Endothelial cell of hepatic sinusoid (primary cell): ENCODE measurements around the gene CH25H.
"Not testable (repeated sequence)": the region's sequence is repeated elsewhere in the genome, so short reads cannot be mapped to it uniquely, and the experiment has no call there.

Experiments
- in situ Hi-C: cut with HindIII; loops from 2 replicates; pipeline ENCODE4 v1.10.0; 2017; ENCODE audit warnings: low sequenced_read_pairs

The CH25H gene

GRCh38 chr10:89204621-89205185 is 2.4 kb downstream of the CH25H start:
- in situ Hi-C loops, result loop anchor here (5.0 to 10.0 kb wide), 2 partner anchors 267 to 360 kb away; no protein-coding TSS in a partner anchor

- in situ Hi-C loops, result loop anchor here (10.0 kb wide), 1 partner anchor 358 kb away; no protein-coding TSS in a partner anchor
These were observed 3.9 kb downstream of the CH25H start for GRCh38 chr10:89203237-89203636.

GRCh38 chr10:89202033-89202425 is 5.1 kb downstream of the CH25H start:
- in situ Hi-C loops, result loop anchor here (10.0 kb wide), 1 partner anchor 357 kb away; no protein-coding TSS in a partner anchor

- in situ Hi-C loops, result loop anchor here (10.0 kb wide), 1 partner anchor 357 kb away; no protein-coding TSS in a partner anchor
These were observed 5.6 kb downstream of the CH25H start for GRCh38 chr10:89201345-89202032.

DNA sequence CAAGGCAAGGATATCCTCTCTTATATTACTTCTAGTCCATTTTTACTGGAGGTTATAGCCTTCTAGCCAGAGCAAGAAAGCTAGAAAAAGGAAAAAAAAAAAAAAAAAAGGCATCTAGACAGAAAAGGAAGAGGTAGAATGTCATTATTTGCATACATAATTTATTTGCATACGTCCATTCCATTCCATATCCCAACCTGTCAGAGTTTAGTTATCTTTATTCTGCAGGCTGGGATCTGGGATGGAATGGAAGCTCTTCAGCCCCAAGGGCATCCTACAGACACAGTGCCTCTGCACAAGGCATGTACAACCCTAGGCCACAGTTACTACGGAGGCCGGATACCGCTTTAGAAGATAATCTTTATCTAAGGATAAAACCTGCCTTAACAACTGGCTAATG is 9.6 kb downstream of the CH25H start:
- in situ Hi-C loops, result no loop called here

DNA sequence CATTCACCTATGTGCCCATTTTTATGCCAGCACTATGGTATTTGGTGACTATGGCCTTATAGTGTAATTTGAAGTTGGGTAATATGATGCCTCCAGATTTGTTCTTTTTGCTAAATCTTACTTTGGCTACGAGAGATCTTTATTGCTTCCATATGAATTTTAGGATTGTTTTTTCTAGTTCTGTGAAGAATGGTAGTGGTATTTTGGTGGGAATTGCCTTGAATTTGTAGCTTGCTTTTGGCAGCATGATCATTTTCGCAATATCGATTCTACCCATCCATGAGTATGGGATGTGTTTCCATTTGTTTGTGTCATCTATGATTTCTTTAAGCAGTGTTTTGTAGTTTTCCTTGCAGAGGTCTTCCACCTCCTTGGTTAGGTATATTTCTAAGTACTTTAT is 15.8 kb downstream of the CH25H start:
- in situ Hi-C loops, result not testable (repeated sequence)

GRCh38 chr10:89189211-89189734 is 17.8 kb downstream of the CH25H start:
- in situ Hi-C loops, result no loop called here

DNA sequence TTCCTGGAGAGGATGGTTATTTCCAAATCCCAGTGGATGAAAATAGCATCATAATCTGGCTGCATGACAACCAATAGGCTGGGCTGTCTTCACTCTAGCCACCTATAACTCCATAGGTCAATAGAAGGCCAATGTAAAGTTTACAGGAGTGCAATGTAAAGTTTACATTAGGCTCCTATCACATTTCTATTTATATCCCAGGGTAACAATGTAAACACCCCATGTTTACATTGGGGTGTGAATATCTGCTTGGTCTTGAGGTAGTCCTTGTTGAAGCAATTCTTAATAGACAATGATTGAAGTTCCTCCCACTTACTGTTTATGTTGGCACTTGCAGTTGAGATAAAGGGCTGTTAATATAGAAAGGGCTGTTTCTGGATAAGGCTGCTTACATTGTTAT is 21.5 kb downstream of the CH25H start:
- in situ Hi-C loops, result no loop called here

- in situ Hi-C loops, result loop anchor here (5.0 kb wide), 1 partner anchor 33 kb away; no protein-coding TSS in a partner anchor
These were observed 22.5 kb downstream of the CH25H start for GRCh38 chr10:89184638-89185037.

DNA sequence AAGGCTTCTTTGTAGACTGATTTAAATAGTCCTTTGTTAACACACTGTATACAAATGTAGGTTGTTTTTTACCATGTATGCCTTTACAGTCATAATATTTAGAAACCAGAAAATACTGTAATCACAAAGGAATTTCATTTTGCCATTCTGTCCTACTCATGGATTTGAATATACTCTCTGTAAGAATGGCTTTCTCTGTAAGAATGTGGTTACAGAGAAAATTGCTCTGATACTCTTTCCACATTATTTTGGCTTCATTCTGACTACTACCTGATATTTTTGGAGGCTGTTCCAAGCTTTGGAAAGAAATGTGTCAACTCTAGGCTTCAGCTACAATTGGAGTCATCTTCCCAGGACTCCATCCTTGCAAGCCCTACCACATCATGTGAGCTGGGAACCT is 23.5 kb downstream of the CH25H start:
- in situ Hi-C loops, result loop anchor here (5.0 kb wide), 1 partner anchor 34 kb away; no protein-coding TSS in a partner anchor

DNA sequence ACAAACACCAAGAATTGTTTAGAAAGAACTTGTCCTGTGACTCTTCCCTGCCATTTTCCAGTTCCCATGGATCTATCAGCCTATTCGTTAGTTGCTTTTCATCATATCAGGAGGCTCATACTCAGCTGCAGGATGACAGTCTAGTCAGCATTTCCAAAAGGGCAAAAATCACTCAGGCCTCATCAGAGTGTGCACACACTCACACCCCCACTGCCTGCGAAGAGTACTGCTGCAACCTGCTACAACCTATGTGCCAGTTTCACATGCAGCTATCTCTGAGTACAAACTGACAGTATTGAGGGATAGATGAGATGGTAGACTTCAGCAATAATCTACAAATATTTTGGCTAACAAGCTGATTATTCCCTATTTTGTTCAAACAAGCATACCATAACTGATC is 24.2 kb downstream of the CH25H start:
- in situ Hi-C loops, result loop anchor here (5.0 kb wide), 1 partner anchor 34 kb away; no protein-coding TSS in a partner anchor

DNA sequence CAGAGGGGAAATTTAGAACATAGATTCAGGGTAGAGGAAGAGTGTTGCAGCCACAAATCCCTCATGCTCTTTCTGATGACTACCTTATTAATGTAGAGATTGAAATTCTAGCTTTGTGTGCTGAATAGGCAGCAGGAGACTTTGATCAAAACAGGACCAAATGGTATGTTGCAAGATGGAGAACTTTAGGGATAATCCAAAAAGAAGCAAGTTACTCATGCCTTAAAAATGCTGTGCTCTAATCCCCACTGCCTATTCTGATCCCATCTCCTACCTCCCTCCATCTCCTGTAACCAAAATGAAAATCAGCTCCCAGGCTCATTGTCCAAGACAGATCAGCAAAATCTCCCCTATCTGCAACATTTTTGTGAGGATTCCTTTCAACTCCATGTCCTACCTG is 31.3 kb downstream of the CH25H start:
- in situ Hi-C loops, result no loop called here

- in situ Hi-C loops, result no loop called here
These were observed 34.0 kb downstream of the CH25H start for GRCh38 chr10:89173075-89173474.

- in situ Hi-C loops, result no loop called here
These were observed 35.1 kb downstream of the CH25H start for GRCh38 chr10:89171996-89172395.

DNA sequence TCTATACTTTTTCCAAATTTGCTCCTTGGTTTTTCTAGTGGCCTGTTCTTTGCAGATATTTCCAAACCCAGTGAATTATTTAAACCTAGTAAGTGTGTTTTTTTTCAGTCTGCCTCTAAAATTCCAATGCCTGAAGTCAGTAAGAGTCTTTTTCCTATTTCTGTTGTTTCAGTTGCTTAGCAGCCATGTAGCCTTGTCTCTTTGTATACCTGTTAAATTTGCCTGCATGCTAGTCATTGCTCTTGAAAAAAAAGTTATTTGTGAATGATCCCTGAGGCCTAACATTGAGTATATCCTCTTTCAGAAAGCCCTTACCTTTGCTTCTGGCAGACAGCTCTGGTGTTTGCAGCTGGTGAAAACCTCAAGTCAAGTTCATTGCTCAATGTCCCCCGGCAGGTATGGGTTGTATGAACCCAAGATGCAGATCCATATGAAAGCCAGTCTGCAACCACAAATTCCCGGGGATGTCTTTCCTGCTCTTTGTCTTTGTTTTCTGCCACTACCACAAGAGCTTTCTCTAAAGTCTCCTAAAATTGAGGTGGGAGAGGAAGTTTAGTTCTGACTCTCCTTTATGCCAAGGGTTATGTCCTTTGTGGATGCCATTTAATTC is 35.7 kb downstream of the CH25H start:
- in situ Hi-C loops, result no loop called here

DNA sequence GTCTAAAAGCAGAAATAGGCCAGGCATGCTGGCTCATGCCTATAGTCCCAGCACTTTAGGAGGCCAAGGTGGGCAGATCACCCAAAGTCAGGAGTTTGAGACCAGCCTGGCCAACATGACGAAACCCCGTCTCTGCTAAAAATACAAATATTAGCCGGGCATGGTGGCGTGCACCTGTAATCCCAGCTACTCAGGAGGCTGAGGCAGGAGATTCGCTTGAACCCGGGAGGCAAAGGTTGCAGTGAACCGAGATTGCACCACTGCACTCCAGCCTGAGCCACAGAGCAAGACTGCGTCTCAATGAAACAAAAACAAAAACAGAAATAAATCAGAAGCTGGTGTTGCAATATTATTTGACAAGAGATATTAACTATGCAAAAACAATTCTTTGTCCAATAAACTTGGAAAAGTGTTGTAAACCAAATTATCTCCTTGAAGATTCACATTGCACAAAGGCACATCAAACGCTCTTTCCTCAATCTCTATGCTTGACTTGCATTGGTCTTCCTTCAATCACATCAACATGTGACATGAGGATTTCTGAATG is 38.7 kb downstream of the CH25H start:
- in situ Hi-C loops, result not testable (repeated sequence)

- in situ Hi-C loops, result no loop called here
These were observed 39.2 kb downstream of the CH25H start for GRCh38 chr10:89167915-89168314.

GRCh38 chr10:89165923-89166322 is 41.2 kb downstream of the CH25H start:
- in situ Hi-C loops, result no loop called here

DNA sequence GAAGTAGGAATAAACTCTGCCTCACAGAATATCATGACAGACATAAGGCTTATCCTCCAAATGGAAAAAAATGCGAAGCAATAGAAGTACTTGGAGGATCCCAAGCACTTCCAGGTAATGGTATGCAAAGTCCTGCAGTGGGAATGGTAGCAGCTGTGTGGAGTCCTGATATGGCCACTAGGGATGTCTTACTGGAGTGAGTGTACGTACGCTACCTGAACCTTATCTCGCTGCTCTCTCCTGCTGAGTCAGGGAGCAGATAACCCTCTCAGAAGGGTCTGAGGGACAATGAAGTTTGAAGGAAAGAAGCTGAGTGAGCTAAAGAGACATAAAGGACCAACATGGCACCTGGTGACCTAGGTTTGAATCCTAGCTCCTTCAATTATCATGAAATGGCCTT is 42.2 kb downstream of the CH25H start:
- in situ Hi-C loops, result no loop called here

- in situ Hi-C loops, result no loop called here
These were observed 43.0 kb downstream of the CH25H start for GRCh38 chr10:89164080-89164479.

- in situ Hi-C loops, result no loop called here
These were observed 43.7 kb downstream of the CH25H start for GRCh38 chr10:89163265-89163995.
